Measurements from ENCODE around the gene ZBTB32.

- TF ChIP-seq CTCF (IDR thresholded peaks at IDR 0.05; ENCODE audit: low read depth, low read length) (no peak), POLR2A (IDR thresholded peaks at IDR 0.05; ENCODE audit: extremely low read depth, insufficient read length) (no peak), MAX (IDR thresholded peaks at IDR 0.05; ENCODE audit: low read depth, low read length) (no peak)
Observed at GRCh38 chr19:35731779-35732405, 27.5 kb downstream of the ZBTB32 start.

All from NB4 (cell line).